ENCODE data around the gene SLC22A31.

- TF ChIP-seq CTCF (IDR thresholded peaks at IDR 0.05), result no peak
- TF ChIP-seq POLR2A (IDR thresholded peaks at IDR 0.05), result no peak
These were observed 10.7 kb upstream of the SLC22A31 start for GRCh38 chr16:89210904-89211515.
